ENCODE measurements around the gene FCER1G.

The FCER1G gene

GRCh38 chr1:161195171-161195570, 19.9 kb upstream of the FCER1G start:
- TF ChIP-seq ZNF707 (tag by site-specific recombination; IDR thresholded peaks at IDR 0.05): no peak
- no peak for TF ChIP-seq ZNF10 (tag by site-specific recombination; IDR thresholded peaks at IDR 0.05)
- TF ChIP-seq ZNF2 (tag by site-specific recombination; IDR thresholded peaks at IDR 0.05): no peak
- no peak for TF ChIP-seq ZNF311 (tag by site-specific recombination; IDR thresholded peaks at IDR 0.05; ENCODE audit: borderline replicate concordance)
- no peak for TF ChIP-seq ZNF624 (tag by site-specific recombination; IDR thresholded peaks at IDR 0.05)
- no peak for TF ChIP-seq ZNF37A (tag by site-specific recombination; IDR thresholded peaks at IDR 0.05)
- no peak for TF ChIP-seq ZNF174 (tag by site-specific recombination; IDR thresholded peaks at IDR 0.05)
- no peak for TF ChIP-seq ZBTB10 (tag by site-specific recombination; IDR thresholded peaks at IDR 0.05)
- TF ChIP-seq ZFP41 (tag by site-specific recombination; IDR thresholded peaks at IDR 0.05; ENCODE audit: borderline replicate concordance): no peak
- CTCF ChIA-PET: interaction anchor here (2.1 to 4.5 kb wide), 3 partner anchors 11 to 15 kb away, joined by 7 to 39 read pairs (median 31); no protein-coding TSS in a partner anchor
- no peaks in the 10 kb centered on the region for H3K36me3 ChIP-seq (ENCODE audit: control insufficient read depth in 2 of 2, insufficient read depth in 1 of 2, low read length in 2 of 2)

GRCh38 chr1:161196111-161196510, 19.0 kb upstream of the FCER1G start:
- CTCF ChIA-PET: interaction anchor here (2.1 kb wide), 1 partner anchor 14 kb away, joined by 7 read pairs; no protein-coding TSS in a partner anchor

More at GRCh38 chr1:161195171-161195570, 19.9 kb upstream of the FCER1G start:
- 0 out of 2 replicates have a peak, but pooled peaks cover 6% of the 10 kb centered on the region for H3K4me1 ChIP-seq (ENCODE audit: control insufficient read depth, insufficient read depth, low read length)
- POLR2A ChIA-PET: no interaction called here
- no peak overlapping the region for H3K4me3 ChIP-seq (ENCODE audit: low read depth, low read length)
- H3K27ac ChIP-seq (ENCODE audit: extremely low read depth, low read depth, low read length): no peak overlapping the region
- no peaks in the 10 kb centered on the region for H3K9me3 ChIP-seq (ENCODE audit: control insufficient read depth, insufficient read depth, low read depth, low read length)

More at GRCh38 chr1:161196111-161196510, 19.0 kb upstream of the FCER1G start:
- Histone ChIP-seq H3K27ac (ENCODE audit: extremely low read depth, low read depth, low read length) (no peak overlapping the region), H3K9me3 (ENCODE audit: control insufficient read depth, insufficient read depth, low read depth, low read length) (no peaks in the 10 kb centered on the region), H3K4me1 (ENCODE audit: control insufficient read depth, insufficient read depth, low read length) (0 out of 2 replicates have a peak, but pooled peaks cover 6% of the 10 kb centered on the region), H3K36me3 (ENCODE audit: control insufficient read depth in 2 of 2, insufficient read depth in 1 of 2, low read length in 2 of 2) (no peaks in the 10 kb centered on the region), H3K4me3 (ENCODE audit: low read depth, low read length) (no peak overlapping the region)
- TF ChIP-seq ZNF600 (tag by site-specific recombination; IDR thresholded peaks at IDR 0.05): no peak
- TF ChIP-seq ZNF132 (tag by site-specific recombination; IDR thresholded peaks at IDR 0.05; ENCODE audit: borderline replicate concordance): no peak
- TF ChIP-seq ZNF416 (tag by site-specific recombination; IDR thresholded peaks at IDR 0.05): no peak
- no peak for TF ChIP-seq ZNF521 (tag by site-specific recombination; IDR thresholded peaks at IDR 0.05)
- TF ChIP-seq ZNF837 (tag by site-specific recombination; IDR thresholded peaks at IDR 0.05): no peak
- TF ChIP-seq BCL6B (tag by site-specific recombination; IDR thresholded peaks at IDR 0.05): no peak
- TF ChIP-seq ZNF18 (tag by site-specific recombination; IDR thresholded peaks at IDR 0.05): no peak
- no peak for TF ChIP-seq ZNF488 (tag by site-specific recombination; IDR thresholded peaks at IDR 0.05)
- no peak for TF ChIP-seq SP2 (tag by site-specific recombination; IDR thresholded peaks at IDR 0.05)
- no peak for TF ChIP-seq ZXDB (tag by site-specific recombination; IDR thresholded peaks at IDR 0.05)
- TF ChIP-seq ZBTB17 (tag by site-specific recombination; IDR thresholded peaks at IDR 0.05): no peak
- no peak for TF ChIP-seq EGR2 (tag by site-specific recombination; IDR thresholded peaks at IDR 0.05; ENCODE audit: low read depth)
- TF ChIP-seq ZNF169 (tag by site-specific recombination; IDR thresholded peaks at IDR 0.05): no peak
- POLR2A ChIA-PET: no interaction called here
